Hepatocyte (in vitro differentiated cells): ENCODE measurements around the gene GRIK1. TPM values are rescaled to one million over a fixed set of nuclear protein-coding genes. Genes with fewer than 3 reads are reported as not detected.

ENCODE experiments used
- DNase-seq: peaks from one replicate; pipeline ENCODE4 v3.0.0-alpha.2; 2016; ENCODE audit warnings: low spot score
- H2AFZ ChIP-seq: fragments of 200-600 bp; sonication (generic); 2 replicates; pipeline ENCODE4 v1.6.0; 2016; ENCODE audit warnings: antibody characterized with exemption, mild to moderate bottlenecking
- H3K27ac ChIP-seq: fragments of 200-600 bp; sonication (generic); 2 replicates; pipeline ENCODE4 v1.5.1; 2016; ENCODE audit warnings: mild to moderate bottlenecking
- H3K27me3 ChIP-seq: fragments of 200-600 bp; sonication (generic); 2 replicates; pipeline ENCODE4 v1.6.1; 2016
- H3K36me3 ChIP-seq: fragments of 200-600 bp; sonication (generic); replicated peaks from 2 replicates; pipeline ENCODE4 v1.5.1; 2016; ENCODE audit warnings: low read depth; ENCODE audit not compliant: insufficient read depth
- H3K4me1 ChIP-seq: fragments of 200-600 bp; sonication (generic); 2 replicates; pipeline ENCODE4 v1.5.1; 2016; ENCODE audit warnings: mild to moderate bottlenecking, moderate library complexity; ENCODE audit not compliant: insufficient read depth
- H3K4me2 ChIP-seq: fragments of 200-600 bp; sonication (generic); 2 replicates; pipeline ENCODE4 v1.6.0; 2016
- H3K4me3 ChIP-seq: fragments of 200-600 bp; sonication (generic); 2 replicates; pipeline ENCODE4 v1.5.1; 2016; ENCODE audit warnings: mild to moderate bottlenecking
- H3K79me2 ChIP-seq: fragments of 200-600 bp; sonication (generic); 2 replicates; pipeline ENCODE4 v1.6.0; 2017; ENCODE audit warnings: mild to moderate bottlenecking
- H3K9me2 ChIP-seq: fragments of 200-600 bp; sonication (generic); replicated peaks from 2 replicates; pipeline ENCODE4 v1.6.0; 2017; ENCODE audit warnings: mild to moderate bottlenecking; ENCODE audit not compliant: insufficient read depth
- H3K9me3 ChIP-seq: fragments of 200-600 bp; sonication (generic); 2 replicates; pipeline ENCODE4 v1.5.1; 2016; ENCODE audit warnings: low read depth, mild to moderate bottlenecking
- H4K20me1 ChIP-seq: fragments of 200-600 bp; sonication (generic); 2 replicates; pipeline ENCODE4 v1.6.0; 2016; ENCODE audit warnings: mild to moderate bottlenecking; ENCODE audit not compliant: insufficient read depth, poor library complexity, severe bottlenecking
- EZH2 ChIP-seq: fragments of 200-600 bp; sonication (generic); IDR thresholded peaks from 2 replicates; pipeline ENCODE4 v1.6.1; 2016; ENCODE audit warnings: antibody characterized with exemption, mild to moderate bottlenecking, borderline replicate concordance
- EZH2phosphoT487 ChIP-seq: fragments of 200-600 bp; sonication (generic); IDR thresholded peaks from one replicate; pipeline ENCODE4 v1.6.1; 2018; ENCODE audit warnings: antibody characterized with exemption, mild to moderate bottlenecking, low read depth, moderate library complexity; ENCODE audit not compliant: unreplicated experiment, severe bottlenecking
- WGBS: methylation state at CpG from one replicate; pipeline ENCODE4 v1.1.6; 2016; ENCODE audit warnings: low lambda C conversion rate; ENCODE audit errors: missing lambda C conversion rate; 5-methylcytosine and 5-hydroxymethylcytosine counted together
- polyA plus RNA-seq: library from polyadenylated mRNA; unstranded; fragments of >200 nt; fragmentation: Nextera tagmentation; extraction: Ambion mirVana; gene quantifications from 2 replicates; pipeline ENCODE4 v1.2.1, GENCODE V29; 2016
- total RNA-seq: library from RNA; depleted of rRNA; stranded (reverse); fragments of >200 nt; gene quantifications from 2 replicates; pipeline ENCODE4 v1.2.3, GENCODE V29; 2014
- TF ChIP-seq, protein P1 (sequence below): fragments of 200-600 bp; sonication (generic); IDR thresholded peaks from 2 replicates; pipeline ENCODE4 v1.5.1; 2016; ENCODE audit warnings: antibody characterized with exemption, mild to moderate bottlenecking; ENCODE audit not compliant: poor library complexity

GRIK1 gene
- total and polyA plus RNA-seq, 2 experiments from 2014 or later = 0.77 to 2.3 TPM

DNA sequence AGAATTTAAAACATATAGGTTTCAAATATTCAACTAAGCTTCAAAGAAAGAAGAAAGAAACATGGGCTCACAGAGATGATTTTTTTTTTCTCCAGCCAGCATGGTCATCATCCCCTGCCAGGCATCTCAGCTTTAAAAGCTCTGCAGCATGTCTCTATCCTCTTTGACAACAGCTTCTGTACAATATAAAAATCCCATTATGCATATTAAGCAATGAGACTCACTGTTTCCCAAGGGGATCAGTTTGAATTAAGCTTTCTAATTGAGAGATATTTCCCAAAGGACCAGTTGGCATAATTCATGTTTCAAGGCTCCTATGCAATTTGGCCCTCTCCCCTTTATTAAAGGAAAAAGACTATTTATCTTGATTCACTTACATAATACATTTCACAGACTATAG is 220.3 kb downstream of the GRIK1 start:
- Histone ChIP-seq H4K20me1 (no peaks in the 10 kb centered on the region), H3K36me3 (no peaks in the 10 kb centered on the region), H3K9me2 (no peaks in the 10 kb centered on the region), H2AFZ (no peak overlapping the region), H3K4me2 (no peak overlapping the region), H3K4me3 (no peak overlapping the region), H3K4me1 (no peaks in the 10 kb centered on the region), H3K27ac (no peak overlapping the region), H3K27me3 (no peaks in the 10 kb centered on the region), H3K79me2 (no peaks in the 10 kb centered on the region), H3K9me3 (no peaks in the 10 kb centered on the region)
- no peak for DNase-seq
- TF ChIP-seq EZH2 = no peak
- TF ChIP-seq EZH2phosphoT487 = no peak
- TF ChIP-seq, protein P1, sequence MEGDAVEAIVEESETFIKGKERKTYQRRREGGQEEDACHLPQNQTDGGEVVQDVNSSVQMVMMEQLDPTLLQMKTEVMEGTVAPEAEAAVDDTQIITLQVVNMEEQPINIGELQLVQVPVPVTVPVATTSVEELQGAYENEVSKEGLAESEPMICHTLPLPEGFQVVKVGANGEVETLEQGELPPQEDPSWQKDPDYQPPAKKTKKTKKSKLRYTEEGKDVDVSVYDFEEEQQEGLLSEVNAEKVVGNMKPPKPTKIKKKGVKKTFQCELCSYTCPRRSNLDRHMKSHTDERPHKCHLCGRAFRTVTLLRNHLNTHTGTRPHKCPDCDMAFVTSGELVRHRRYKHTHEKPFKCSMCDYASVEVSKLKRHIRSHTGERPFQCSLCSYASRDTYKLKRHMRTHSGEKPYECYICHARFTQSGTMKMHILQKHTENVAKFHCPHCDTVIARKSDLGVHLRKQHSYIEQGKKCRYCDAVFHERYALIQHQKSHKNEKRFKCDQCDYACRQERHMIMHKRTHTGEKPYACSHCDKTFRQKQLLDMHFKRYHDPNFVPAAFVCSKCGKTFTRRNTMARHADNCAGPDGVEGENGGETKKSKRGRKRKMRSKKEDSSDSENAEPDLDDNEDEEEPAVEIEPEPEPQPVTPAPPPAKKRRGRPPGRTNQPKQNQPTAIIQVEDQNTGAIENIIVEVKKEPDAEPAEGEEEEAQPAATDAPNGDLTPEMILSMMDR = no peak

DNA sequence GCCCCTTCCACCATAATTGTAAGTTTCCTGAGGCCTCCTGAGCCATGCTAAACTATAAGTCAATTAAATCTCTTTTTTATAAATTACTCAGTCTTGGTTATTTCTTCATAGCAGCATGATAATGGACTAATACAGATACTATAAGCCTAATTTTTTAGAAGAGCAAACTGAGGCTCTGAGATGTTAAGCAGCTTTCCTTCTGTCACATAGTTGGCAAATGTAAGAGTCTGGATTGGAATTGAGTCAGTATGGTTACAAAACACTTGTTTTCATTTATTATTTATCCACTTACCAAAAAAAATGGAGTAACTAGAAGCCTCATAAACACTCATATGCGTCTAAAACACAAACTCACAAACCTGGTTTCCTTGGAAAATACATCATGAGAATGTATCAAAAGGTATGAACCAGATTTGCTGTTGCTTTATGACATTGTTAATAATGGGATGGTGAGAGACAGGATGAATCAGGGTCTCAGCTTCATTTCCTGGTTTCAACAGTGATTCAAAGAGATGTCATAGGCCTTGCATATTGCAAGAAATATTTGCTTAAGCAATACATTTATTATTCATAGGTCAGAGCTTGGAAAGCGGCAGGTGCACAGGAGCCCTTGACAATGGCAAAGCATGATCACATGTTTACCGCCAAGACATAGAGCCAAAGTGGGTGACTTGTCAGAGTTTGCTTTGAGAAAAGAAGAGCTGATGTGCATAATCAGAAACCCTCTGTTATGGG is 221.5 kb downstream of the GRIK1 start:
- no peak for DNase-seq
- Histone ChIP-seq H3K27ac (no peak overlapping the region), H4K20me1 (no peaks in the 10 kb centered on the region), H3K36me3 (no peaks in the 10 kb centered on the region), H3K79me2 (no peaks in the 10 kb centered on the region), H3K9me2 (no peaks in the 10 kb centered on the region), H2AFZ (no peak overlapping the region), H3K4me2 (no peak overlapping the region), H3K27me3 (no peaks in the 10 kb centered on the region), H3K9me3 (no peaks in the 10 kb centered on the region), H3K4me1 (no peaks in the 10 kb centered on the region), H3K4me3 (no peak overlapping the region)
- WGBS = 93% methylated on average over 3 of the region's 3 CpGs
- TF ChIP-seq, protein P1 = no peak
- TF ChIP-seq EZH2 = no peak
- TF ChIP-seq EZH2phosphoT487 = no peak

DNA sequence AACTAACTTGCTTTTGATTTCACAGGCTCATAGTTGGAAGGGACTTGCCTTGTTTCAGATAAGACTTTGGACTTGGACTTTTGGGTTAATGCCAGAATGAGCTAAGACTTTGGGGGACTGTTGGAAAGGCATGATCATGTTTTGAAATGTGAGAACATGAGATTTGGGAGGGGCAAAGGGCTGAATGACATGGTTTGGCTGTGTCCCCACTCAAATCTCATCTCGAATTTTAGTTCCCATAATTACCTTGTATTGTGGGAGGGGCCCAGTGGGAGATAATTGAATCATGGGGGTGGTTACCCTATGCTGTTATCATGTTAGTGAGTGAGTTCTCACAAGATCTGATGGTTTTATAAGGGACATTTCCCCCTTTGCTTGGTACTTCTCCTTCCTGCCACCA is 222.1 kb downstream of the GRIK1 start:
- DNase-seq = no peak
- Histone ChIP-seq H4K20me1 (no peaks in the 10 kb centered on the region), H3K9me2 (no peaks in the 10 kb centered on the region), H3K4me1 (no peaks in the 10 kb centered on the region), H3K27me3 (no peaks in the 10 kb centered on the region), H3K36me3 (no peaks in the 10 kb centered on the region), H3K4me3 (no peak overlapping the region), H3K4me2 (no peak overlapping the region), H3K79me2 (no peaks in the 10 kb centered on the region), H3K9me3 (no peaks in the 10 kb centered on the region), H3K27ac (no peak overlapping the region), H2AFZ (no peak overlapping the region)
- no peak for TF ChIP-seq EZH2phosphoT487
- TF ChIP-seq, protein P1 = no peak
- TF ChIP-seq EZH2 = no peak
- WGBS = 91% methylated on average over 1 of the region's 1 CpG
